ENCODE results near the gene TNFSF13B.

The TNFSF13B gene

DNA sequence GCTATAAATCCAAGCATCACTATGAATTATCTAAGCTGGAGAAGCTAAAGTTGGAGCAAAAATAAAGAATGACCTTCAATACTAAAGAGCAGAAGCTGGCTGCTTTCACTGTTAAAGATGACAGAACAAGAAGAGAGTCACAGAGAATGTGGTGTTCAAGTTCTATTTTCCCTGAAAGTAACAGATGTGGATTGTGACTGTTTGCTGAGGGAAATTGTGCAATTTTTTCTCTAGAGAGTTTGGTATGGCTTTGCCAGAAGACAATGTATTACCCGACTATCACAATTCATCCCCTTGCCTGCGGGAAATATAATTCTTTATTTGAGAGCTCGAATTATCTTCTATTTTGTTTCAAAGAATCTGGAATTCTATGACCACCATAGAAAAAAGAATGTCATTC, 83.1 kb downstream of the TNFSF13B start:
- DNase-seq: no peak

DNA sequence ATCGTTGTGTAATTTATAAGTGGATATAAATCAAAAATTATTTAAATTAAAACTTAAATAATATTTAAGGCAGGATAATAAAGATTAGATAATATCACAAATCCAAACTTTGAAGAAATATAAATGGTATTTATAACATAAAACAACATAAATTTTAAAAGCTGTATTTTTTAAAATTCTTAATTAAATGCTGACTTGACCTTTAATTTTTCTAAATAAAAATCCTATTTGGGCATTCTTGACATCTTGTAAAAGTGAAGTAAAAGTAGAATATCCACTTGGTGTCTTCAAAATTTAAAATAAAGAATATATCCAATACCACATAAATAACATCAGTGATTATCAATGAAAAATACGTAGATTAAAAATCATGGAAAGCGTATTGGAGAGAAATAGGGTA, 87.7 kb downstream of the TNFSF13B start:
- no peak for DNase-seq

All from NCI-H1436 (cell line).